IMR-90 (cell line): Measurements from ENCODE around the gene PDE4B. TPM values are rescaled to one million over a fixed set of nuclear protein-coding genes. Genes with fewer than 3 reads are reported as not detected.

ENCODE experiments used
- ATAC-seq: fragments of 200-7000 bp; cut with Tn5 transposase; 2 replicates; pipeline ENCODE4 v1.9.1; 2020; ENCODE audit warnings: low read depth, mild to moderate bottlenecking, moderate library complexity
- BruUV-seq: library from RNA; stranded (reverse); fragments of 400-500 nt; replicated peaks from 2 replicates; lab custom pipeline; 2021; lab: Mats Ljungman, UMichigan
- CTCF ChIA-PET: fragments of 300-600 bp; formaldehyde crosslinking; extraction: SDS; loops from one replicate; lab custom pipeline; 2021; ENCODE audit warnings: antibody characterized with exemption; lab: Yijun Ruan, JAX
- POLR2A ChIA-PET: fragments of 300-600 bp; sonication (Branson Sonifier 250); formaldehyde crosslinking; loops from one replicate; lab custom pipeline; 2022; ENCODE audit warnings: antibody characterized with exemption; ENCODE audit not compliant: unreplicated experiment; lab: Charles Lee
- DNase-seq: peaks from one replicate; pipeline ENCODE4 v3.0.0; 2013
- H2AFZ ChIP-seq: replicated peaks from 2 replicates; pipeline ENCODE3; 2013; ENCODE audit warnings: low read length, mild to moderate bottlenecking; ENCODE audit not compliant: poor library complexity
- H2AK5ac ChIP-seq: 2 replicates; pipeline ENCODE4 v1.6.1; 2013; ENCODE audit warnings: low read depth, low read length, inconsistent platforms
- H2AK9ac ChIP-seq: replicated peaks from 2 replicates; pipeline ENCODE3; 2013; ENCODE audit warnings: mild to moderate bottlenecking, low read depth, low read length, moderate library complexity; ENCODE audit not compliant: poor library complexity
- H2BK120ac ChIP-seq: 2 replicates; pipeline ENCODE4 v1.6.1; 2013; ENCODE audit warnings: low read depth, low read length, inconsistent platforms
- H2BK15ac ChIP-seq: 3 replicates; pipeline ENCODE4 v1.6.1; 2013; ENCODE audit warnings: low read depth, low read length, inconsistent platforms
- H2BK20ac ChIP-seq: 2 replicates; pipeline ENCODE4 v1.6.1; 2013; ENCODE audit warnings: low read depth, mild to moderate bottlenecking, inconsistent platforms, low read length, moderate library complexity
- H2BK5ac ChIP-seq: 2 replicates; pipeline ENCODE4 v1.6.1; 2013; ENCODE audit warnings: mild to moderate bottlenecking, low read depth, low read length, inconsistent platforms; ENCODE audit not compliant: poor library complexity, severe bottlenecking
- H3K14ac ChIP-seq: replicated peaks from 2 replicates; pipeline ENCODE4 v1.6.1; 2013; ENCODE audit warnings: low read depth, low read length, inconsistent platforms
- H3K18ac ChIP-seq: 2 replicates; pipeline ENCODE4 v1.6.1; 2013; ENCODE audit warnings: low read depth, low read length, control low read depth
- H3K23ac ChIP-seq: 2 replicates; pipeline ENCODE4 v1.6.1; 2013; ENCODE audit warnings: low read depth, low read length, inconsistent platforms
- H3K27ac ChIP-seq: 2 replicates; pipeline ENCODE4 v1.5.1; 2013; ENCODE audit warnings: mild to moderate bottlenecking, control low read depth, low read length; ENCODE audit not compliant: insufficient read depth
- H3K27me3 ChIP-seq: 2 replicates; pipeline ENCODE4 v1.6.1; 2013; ENCODE audit warnings: low read length; ENCODE audit not compliant: control insufficient read depth, insufficient read depth
- H3K36me3 ChIP-seq: 2 replicates; pipeline ENCODE4 v1.6.1; 2013; ENCODE audit warnings: low read length, mixed read lengths; ENCODE audit not compliant: control insufficient read depth, insufficient read depth
- H3K4ac ChIP-seq: 2 replicates; pipeline ENCODE4 v1.6.1; 2013; ENCODE audit warnings: low read depth, low read length, inconsistent platforms
- H3K4me1 ChIP-seq: 2 replicates; pipeline ENCODE4 v1.6.1; 2013; ENCODE audit warnings: low read length, mixed read lengths; ENCODE audit not compliant: control insufficient read depth, insufficient read depth
- H3K4me2 ChIP-seq: 2 replicates; pipeline ENCODE4 v1.6.1; 2013; ENCODE audit warnings: low read depth, mild to moderate bottlenecking, control low read depth, low read length, moderate library complexity
- H3K4me3 ChIP-seq: 2 replicates; pipeline ENCODE4 v1.5.1; 2013; ENCODE audit warnings: low read depth, mild to moderate bottlenecking, control low read depth, low read length, moderate library complexity; ENCODE audit not compliant: insufficient read depth
- H3K56ac ChIP-seq: 2 replicates; pipeline ENCODE4 v1.6.1; 2013; ENCODE audit warnings: low read length, inconsistent platforms; ENCODE audit not compliant: insufficient read depth; ENCODE audit errors: extremely low read depth
- H3K79me1 ChIP-seq, 2 experiments: 2 replicates each; pipeline ENCODE4 v1.6.1; 2013; ENCODE audit warnings: low read length in 2 of 2, inconsistent platforms in 1 of 2, low read depth in 1 of 2
- H3K9ac ChIP-seq: 2 replicates; pipeline ENCODE4 v1.6.1; 2013; ENCODE audit warnings: low read depth, low read length, control low read depth
- H3K9me1 ChIP-seq: 2 replicates; pipeline ENCODE4 v1.6.1; 2013; ENCODE audit warnings: low read length, inconsistent platforms; ENCODE audit not compliant: insufficient read depth
- H3K9me3 ChIP-seq: 2 replicates; pipeline ENCODE4 v1.6.1; 2013; ENCODE audit warnings: low read length; ENCODE audit not compliant: control insufficient read depth, insufficient read depth
- H4K20me1 ChIP-seq: 2 replicates; pipeline ENCODE4 v1.6.1; 2013; ENCODE audit warnings: low read length, inconsistent platforms; ENCODE audit not compliant: insufficient read depth
- H4K5ac ChIP-seq: 2 replicates; pipeline ENCODE4 v1.6.1; 2013; ENCODE audit warnings: mild to moderate bottlenecking, low read depth, low read length, control low read depth
- H4K8ac ChIP-seq, 2 experiments: 2 replicates each; pipeline ENCODE4 v1.6.1; 2013; ENCODE audit warnings: low read depth in 2 of 2, low read length in 2 of 2, control low read depth in 1 of 2, inconsistent platforms in 1 of 2
- H4K91ac ChIP-seq: 2 replicates; pipeline ENCODE4 v1.6.1; 2013; ENCODE audit warnings: low read depth, low read length, inconsistent platforms; ENCODE audit not compliant: insufficient read depth
- BHLHE40 ChIP-seq: fragments of 150-350 bp; IDR thresholded peaks from 2 replicates; pipeline ENCODE4 v1.6.1; 2016; ENCODE audit warnings: mild to moderate bottlenecking, low read depth, low read length
- CHD1 ChIP-seq: IDR thresholded peaks from 2 replicates; pipeline ENCODE4 v1.6.1; 2012; ENCODE audit warnings: low read depth, low read length, improper control_type of control experiment
- FOS ChIP-seq: fragments of 150-350 bp; IDR thresholded peaks from 2 replicates; pipeline ENCODE4 v1.6.1; 2016; ENCODE audit warnings: low read depth, low read length
- MAZ ChIP-seq: IDR thresholded peaks from 2 replicates; pipeline ENCODE4 v1.6.1; 2012; ENCODE audit warnings: low read depth, mild to moderate bottlenecking, low read length, improper control_type of control experiment, moderate library complexity, borderline replicate concordance
- RCOR1 ChIP-seq: IDR thresholded peaks from 2 replicates; pipeline ENCODE4 v1.6.1; 2012; ENCODE audit warnings: mild to moderate bottlenecking, low read length, improper control_type of control experiment; ENCODE audit not compliant: insufficient replicate concordance
- WGBS, 2 experiments: methylation state at CpG; one replicate each; pipeline versions ENCODE4 v1.1.5 to v1.1.7; 2013; ENCODE audit warnings: missing lambda C conversion rate in 2 of 2; ENCODE audit not compliant: insufficient read length in 1 of 2; ENCODE audit errors: extremely low coverage in 2 of 2; 5-methylcytosine and 5-hydroxymethylcytosine counted together
- dilution Hi-C: fragments of 300-500 bp; cut with HindIII; formaldehyde crosslinking; loops from one replicate; pipeline ENCODE4 v1.14.3; 2018; ENCODE audit warnings: low sequenced_read_pairs; ENCODE audit not compliant: unreplicated experiment
- in situ Hi-C: fragments of 300-500 bp; cut with MboI; formaldehyde crosslinking; loops from 3 replicates; pipeline ENCODE4 v1.14.3; 2019; ENCODE audit warnings: low sequenced_read_pairs, inconsistent platforms, mixed read lengths
- intact Hi-C: fragments of 100-400 bp; cut with micrococcal nuclease; formaldehyde crosslinking; loops from 2 replicates; pipeline ENCODE4 v1.10.0; 2022
- polyA plus RNA-seq, 3 experiments: library from polyadenylated mRNA; depleted of rRNA; stranded (reverse); fragments of >200 nt; gene quantifications; 2 replicates each; pipeline ENCODE4 v1.2.3, GENCODE V29; 2012; ENCODE audit warnings: low replicate concordance in 1 of 3
- total RNA-seq: library from RNA; depleted of rRNA; stranded (reverse); fragments of >200 nt; gene quantifications from 2 replicates; pipeline ENCODE4 v1.2.3, GENCODE V29; 2012
- TF ChIP-seq, protein P1 (sequence below): fragments of 150-350 bp; IDR thresholded peaks from 2 replicates; pipeline ENCODE4 v1.6.1; 2016; ENCODE audit warnings: low read depth, mild to moderate bottlenecking, low read length, moderate library complexity, borderline replicate concordance

PDE4B gene
- total and polyA plus RNA-seq, 2 of the 4 experiments (the other 2 are of a cell fraction) = 5.8 to 21.3 TPM

DNA sequence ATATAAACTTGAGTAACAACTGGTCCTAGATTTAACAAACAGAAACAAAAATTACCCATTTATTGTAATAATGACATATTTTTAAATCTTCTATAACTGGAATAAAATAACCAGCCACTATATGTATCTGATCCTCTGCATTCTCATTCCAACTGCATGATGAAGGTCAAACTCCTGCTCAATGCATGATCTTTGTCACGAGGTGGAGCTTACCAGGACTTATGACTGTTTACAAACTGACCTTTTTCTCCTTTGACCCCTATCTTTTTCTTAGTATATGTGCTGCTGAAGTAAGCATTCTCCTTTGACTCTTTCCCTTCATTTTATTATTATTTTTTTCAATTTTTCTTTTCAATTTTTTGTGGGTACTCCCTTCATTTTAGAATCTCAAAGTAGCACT is 252.2 kb downstream of the PDE4B start:
- no peak overlapping the region for H2AK9ac ChIP-seq
- no peak overlapping the region for H2BK15ac ChIP-seq
- no peak overlapping the region for H2AFZ ChIP-seq
- H4K8ac ChIP-seq = no peak overlapping the region
- in situ Hi-C loops (no loop called here), intact Hi-C loops (no loop called here), dilution Hi-C loops (no loop called here)
- H4K5ac ChIP-seq = no peak overlapping the region
- DNase-seq (no peak), ATAC-seq (no peak)
- no peaks in the 10 kb centered on the region for H3K4me1 ChIP-seq
- H4K20me1 ChIP-seq = no peaks in the 10 kb centered on the region
- H4K91ac ChIP-seq = no peak overlapping the region
- no peaks in the 10 kb centered on the region for H3K79me1 ChIP-seq
- TF ChIP-seq BHLHE40 (no peak), FOS (no peak), RCOR1 (no peak), MAZ (no peak), CHD1 (no peak)
- TF ChIP-seq, protein P1, sequence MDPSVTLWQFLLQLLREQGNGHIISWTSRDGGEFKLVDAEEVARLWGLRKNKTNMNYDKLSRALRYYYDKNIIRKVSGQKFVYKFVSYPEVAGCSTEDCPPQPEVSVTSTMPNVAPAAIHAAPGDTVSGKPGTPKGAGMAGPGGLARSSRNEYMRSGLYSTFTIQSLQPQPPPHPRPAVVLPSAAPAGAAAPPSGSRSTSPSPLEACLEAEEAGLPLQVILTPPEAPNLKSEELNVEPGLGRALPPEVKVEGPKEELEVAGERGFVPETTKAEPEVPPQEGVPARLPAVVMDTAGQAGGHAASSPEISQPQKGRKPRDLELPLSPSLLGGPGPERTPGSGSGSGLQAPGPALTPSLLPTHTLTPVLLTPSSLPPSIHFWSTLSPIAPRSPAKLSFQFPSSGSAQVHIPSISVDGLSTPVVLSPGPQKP = no peak
- WGBS, 2 experiments = no CpG with 5 or more reads among the region's 1 CpG
- no peak overlapping the region for H2BK20ac ChIP-seq
- H3K23ac ChIP-seq = no peak overlapping the region
- H3K14ac ChIP-seq = no peak overlapping the region
- no peak overlapping the region for H3K4me3 ChIP-seq
- H2BK5ac ChIP-seq = no peak overlapping the region
- no peak overlapping the region for H3K56ac ChIP-seq
- H3K18ac ChIP-seq = no peak overlapping the region
- no peak overlapping the region for H3K4ac ChIP-seq
- no peaks in the 10 kb centered on the region for H3K9me3 ChIP-seq
- H3K4me2 ChIP-seq = no peak overlapping the region
- no peak overlapping the region for H2AK5ac ChIP-seq
- H3K9ac ChIP-seq = no peak overlapping the region
- BruUV-seq = no TSS peak
- no peak overlapping the region for H3K27ac ChIP-seq
- ChIA-PET POLR2A (no interaction called here), CTCF (no interaction called here)
- no peaks in the 10 kb centered on the region for H3K36me3 ChIP-seq
- H3K27me3 ChIP-seq = no peaks in the 10 kb centered on the region; the same call in 1 of the 2 replicates
- H3K9me1 ChIP-seq = no peaks in the 10 kb centered on the region
- no peak overlapping the region for H2BK120ac ChIP-seq
